Activated CD4-positive, alpha-beta T cell treated with anti-CD3 and anti-CD28 coated beads, Interleukin-10, Interleukin-2, amounts not matched to agents 100 ng/mL and 50 ng/mL, durations not matched to agents 16 hours and 8 hours (primary cell): ENCODE data around the gene DHRS12.

ENCODE experiments used
- DNase-seq: peaks from one replicate; pipeline ENCODE4 v3.0.0-alpha.2; 2020

The DHRS12 gene

DNA sequence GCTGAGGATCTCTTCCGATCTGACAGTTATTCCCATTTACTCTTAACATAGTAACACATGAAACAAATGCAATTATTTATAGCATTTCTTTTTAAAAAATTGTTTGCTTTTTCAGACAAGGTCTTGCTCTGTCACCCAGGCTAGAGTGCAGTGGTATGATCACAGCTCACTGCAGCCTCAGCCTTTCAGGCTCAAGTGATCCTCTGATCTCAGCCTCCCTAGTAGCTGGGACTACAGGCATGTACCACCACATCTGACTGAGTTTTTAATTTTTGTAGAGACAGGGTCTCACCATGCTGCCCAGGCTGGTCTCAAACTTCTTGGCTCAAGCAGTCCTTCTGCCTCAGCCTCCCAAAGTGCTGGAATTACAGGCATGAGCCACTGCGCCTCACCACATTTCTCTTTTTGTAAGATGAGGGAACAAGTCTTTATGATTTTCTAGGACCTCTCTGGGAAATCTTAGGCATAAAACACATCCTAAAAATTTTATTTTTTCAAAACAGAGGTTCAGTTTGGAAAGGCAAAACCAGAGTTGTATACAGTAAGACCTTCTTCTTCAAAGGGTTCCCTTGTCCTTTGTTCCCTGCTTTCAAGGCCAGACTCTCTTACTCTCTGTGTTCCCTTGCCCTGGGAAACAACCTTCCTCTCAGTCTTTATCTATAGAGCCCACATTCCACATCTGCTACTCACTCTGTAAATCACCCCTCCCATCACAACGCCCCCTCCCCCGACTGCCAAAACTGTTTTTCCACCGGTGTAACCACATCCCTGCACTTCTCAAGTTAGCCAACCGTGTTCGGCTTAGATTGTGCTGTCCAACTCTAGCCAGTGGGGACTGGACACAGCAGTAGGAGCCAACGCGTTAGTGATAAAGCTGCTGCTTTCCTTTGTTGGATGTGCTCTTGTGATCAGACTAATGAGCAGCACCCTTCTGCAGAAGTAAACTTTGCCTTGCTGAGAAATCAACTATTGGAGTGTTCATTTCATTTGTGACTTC is 56.2 kb downstream of the DHRS12 start:
- no peak for DNase-seq

DNA sequence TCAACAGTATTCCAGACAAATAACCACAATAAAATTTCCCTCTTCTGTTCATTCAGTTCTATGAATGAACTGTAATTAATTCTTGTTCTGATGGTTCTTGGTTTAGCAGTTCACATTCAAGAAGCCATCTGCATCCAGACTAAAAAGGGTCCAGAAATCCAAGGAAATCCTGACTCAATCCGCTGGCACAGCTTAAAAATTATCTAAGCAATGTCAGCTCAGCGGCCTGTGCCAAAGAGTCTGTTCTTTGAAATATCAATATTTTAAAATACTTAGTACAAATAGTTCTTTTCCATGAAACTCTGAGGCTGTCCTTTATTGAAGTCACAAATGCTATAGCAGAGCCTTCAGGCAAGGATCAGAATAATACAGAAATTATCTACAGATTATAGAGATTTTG is 57.2 kb downstream of the DHRS12 start:
- DNase-seq: no peak

DNA sequence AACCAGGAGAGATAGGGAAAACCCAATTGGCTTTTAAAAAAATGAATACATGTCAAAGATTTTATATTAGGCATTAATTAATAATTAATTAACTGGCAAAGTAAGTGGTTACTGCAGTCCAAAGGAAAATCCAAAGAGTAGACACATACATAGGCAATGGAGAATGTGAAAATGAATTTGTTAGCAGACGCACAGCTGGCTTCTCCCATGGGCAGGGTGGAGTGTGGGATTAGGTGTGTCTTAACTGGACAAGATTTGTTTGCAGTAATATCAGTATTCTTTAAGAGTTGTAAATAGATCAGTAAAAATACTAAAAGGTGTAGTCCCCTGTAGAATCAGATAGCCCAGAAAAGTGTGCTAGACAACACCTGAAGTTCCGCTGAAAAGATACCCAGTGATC is 58.7 kb downstream of the DHRS12 start:
- DNase-seq: no peak

DNA sequence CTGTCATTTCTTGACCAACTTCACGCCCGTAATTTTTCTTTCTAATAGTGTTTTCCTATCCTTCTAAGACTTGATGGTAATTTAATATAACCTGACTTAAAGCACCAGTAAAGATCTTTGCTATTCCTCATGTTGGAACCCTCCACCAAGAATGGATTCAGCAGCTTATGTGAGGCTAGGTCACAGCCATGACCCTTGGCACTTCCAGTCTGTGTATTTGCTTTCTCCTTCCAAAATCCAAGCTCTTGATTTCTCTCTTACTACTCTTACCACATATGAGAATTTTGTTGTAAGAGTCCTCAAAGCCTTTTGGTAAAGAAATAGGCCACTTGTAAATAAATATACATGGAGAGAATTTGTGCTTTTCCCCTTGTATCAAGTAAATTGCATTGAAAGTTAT is 61.4 kb downstream of the DHRS12 start:
- no peak for DNase-seq

DNA sequence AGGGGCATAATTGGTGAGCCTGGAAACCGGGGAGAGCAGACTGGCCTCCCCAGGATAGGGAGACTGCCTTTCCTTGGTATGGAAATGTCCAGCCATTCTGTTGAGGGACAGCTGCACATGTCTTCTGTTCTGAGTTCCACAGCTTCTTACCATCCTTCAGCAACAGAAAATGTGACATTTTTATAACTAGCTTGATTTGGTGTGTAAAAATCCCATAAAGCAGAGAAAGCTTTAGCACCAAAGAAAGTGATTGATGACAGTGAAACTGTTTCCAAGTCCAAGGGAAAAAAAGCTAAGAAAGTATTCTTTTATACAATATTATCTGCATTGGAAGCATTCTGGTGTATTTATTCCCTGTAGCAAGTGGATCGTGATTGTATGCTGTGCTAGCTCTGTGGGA is 61.9 kb downstream of the DHRS12 start:
- DNase-seq: no peak

DNA sequence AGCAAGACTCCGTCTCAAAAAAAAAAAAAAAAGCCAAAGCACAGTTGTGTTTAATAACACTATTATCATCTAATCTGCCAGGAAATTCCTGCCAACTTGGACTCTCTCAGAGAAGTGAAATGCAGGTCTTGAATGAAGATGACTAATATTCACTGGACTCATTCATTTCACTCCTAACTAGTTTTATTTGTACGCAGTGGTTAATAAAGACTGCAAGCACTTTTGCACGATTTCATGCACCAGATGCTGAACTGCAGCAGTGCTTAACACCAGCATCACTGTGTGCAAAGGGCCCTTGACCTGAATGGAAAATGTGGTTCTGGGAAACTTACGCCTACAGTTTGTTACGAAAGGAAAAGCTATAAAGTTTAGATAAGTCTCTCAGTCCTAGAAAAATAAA is 63.3 kb downstream of the DHRS12 start:
- peak; percentile 27 for DNase-seq

DNA sequence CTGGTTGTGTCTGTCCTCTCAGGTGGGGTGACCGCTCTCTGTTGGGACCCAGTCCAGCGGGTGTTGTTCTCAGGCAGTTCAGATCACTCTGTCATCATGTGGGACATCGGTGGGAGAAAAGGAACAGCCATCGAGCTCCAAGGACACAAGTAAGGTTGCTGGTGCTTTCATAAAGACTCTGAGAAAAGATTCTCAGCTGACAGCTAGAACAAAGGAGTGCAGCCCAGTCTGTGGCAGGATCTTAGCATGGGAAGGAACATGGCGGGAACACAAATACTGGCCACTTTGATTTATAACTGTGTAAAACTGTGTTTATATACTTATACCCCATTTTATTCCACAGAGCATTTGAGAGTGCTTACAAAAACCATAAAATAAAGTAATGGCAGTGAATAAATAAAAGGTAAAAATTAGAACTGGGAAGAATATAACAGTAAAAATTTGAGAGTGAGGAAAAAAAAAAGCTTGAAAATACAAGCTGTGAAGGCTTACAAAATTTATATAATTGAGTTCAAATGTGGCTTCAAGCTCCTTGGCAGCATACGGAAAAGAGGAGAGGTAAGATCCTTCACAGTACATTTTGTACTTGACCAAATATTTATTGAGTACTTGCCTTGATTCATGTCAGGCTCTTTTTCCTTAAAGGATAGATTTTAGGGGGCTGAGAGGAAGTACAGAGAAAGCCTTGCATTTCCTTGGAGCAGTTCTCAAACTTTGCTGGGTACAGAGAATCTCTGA is 64.8 kb downstream of the DHRS12 start:
- DNase-seq: no peak

DNA sequence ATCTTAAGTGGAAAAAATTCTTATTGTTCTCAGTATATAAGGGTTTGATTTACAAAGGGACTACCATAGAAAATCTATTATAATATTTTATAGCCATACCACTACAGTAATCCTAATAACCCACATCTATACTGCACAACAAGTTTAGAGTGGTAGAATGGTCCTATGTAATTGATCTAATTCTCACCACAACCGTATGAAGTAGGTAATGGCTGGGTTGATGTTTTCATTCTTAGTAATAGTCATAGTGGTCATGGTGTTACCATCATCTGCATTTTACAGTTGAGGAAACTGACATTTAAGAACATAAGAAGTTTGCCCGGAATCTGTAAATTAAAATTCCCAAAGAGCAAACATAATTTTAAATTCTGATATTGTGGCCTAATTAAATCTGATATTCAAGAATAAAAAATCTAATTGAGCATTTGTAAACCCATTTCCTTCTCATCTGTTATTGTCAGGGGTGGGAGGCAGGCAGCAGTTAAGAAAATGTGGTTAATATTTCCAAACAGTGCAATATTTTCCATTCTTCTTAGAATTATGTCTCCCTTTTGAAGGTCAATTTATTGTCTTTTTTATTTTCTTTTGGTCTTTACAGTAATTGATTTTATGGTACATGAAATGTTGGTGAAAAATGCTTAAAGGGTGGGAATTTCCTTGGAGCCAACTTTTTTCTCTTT is 65.6 kb downstream of the DHRS12 start:
- peak; percentile 56 for DNase-seq

DNA sequence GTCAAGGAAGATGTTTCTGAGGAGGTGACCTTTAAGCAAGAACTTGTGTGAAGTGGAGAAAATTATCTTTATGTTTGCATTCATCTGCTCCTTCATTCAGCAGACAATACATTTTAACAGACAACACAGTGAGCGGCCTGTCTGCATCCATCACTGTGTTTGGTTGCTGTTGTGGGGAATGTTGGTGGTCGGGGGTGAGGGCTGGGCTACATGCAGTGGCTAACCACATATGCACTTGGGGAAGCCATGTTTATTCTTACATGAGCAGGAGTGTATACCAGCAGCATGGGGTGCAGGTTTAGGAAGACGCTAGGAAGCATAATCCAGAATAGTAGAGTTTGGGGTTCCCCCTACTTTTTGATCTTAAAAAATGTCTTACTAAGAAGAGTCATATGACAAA is 66.4 kb downstream of the DHRS12 start:
- peak; percentile 32 for DNase-seq

DNA sequence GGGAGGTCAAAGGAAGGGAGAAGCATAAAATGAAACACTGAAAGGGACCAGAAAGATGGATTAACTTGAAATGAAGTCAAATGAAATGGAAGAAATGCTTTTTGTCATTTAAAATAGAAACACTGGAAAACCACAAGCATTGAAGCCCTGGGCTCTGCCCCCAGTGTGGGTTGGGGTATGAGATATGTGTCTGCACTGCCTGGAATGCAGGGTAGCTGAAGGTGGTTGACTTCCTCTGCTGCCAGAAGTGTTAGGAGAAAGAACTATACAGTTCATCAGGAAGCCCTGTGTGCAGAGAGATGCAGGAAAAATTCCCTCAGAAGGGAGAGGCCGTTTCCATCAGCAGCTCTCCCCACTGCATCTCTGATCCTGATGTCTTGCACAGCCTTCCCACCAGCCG is 69.2 kb downstream of the DHRS12 start:
- no peak for DNase-seq

DNA sequence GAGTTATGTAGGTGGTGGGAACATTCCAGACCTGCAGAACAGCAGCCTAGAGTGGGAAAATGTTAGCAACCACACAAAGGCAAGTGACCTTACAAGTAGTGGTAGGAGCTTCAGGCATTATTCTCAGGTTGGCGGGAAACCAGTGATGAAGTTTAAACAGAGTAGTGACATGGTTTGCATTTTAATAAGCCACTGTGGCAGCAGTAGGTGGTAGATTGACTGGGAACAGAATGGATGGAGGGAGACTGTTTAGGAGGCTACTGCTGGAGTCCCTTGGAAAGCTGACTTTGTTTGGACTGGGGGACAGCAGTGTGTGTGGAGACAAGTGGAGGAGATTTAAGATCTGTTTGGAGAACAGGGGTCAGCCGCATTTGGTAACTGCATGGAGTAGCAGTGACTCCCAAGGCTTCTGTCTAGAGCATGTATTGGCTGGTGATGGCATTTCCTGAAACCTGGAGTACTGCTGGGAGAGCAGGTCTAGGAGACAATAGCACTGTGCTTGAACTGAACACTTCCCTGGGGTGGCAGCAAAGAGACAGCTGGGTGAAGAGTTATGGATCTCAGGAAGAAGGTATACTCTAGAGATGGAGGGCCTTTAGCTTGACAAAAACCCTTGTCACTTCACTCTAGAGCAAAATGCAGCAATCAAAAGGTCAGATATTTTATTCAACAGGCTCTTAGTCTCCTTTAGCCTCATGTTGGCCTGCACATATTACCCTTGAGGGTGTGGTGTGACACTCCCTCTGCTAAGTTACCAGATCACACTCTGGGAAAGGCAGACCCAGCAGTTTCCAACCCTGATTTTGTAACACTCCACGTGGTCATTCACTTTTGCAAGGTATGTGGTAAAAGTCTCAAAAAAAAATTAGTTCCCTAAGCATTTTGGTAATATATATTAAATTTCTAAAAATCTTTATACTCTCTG is 70.3 kb downstream of the DHRS12 start:
- DNase-seq: no peak

DNA sequence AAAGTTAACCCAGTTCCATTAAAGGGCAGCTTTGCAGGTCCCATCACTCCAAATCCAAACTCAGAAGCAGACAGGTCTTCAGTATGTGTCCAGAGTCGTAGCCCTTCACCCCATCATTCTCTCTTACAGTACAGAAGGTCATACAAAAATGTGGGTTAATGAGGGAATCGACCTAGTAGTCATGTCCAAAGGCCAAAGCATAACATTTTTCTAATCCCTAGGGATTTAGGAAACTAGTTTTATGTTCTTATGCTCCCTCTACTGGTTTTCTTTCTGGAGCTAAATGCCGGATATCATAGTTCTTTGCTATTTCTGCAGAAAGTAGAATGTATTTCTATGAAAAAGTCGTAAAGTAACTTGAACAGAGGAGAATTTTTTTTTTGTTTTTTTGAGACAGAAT is 72.2 kb downstream of the DHRS12 start:
- DNase-seq: no peak

DNA sequence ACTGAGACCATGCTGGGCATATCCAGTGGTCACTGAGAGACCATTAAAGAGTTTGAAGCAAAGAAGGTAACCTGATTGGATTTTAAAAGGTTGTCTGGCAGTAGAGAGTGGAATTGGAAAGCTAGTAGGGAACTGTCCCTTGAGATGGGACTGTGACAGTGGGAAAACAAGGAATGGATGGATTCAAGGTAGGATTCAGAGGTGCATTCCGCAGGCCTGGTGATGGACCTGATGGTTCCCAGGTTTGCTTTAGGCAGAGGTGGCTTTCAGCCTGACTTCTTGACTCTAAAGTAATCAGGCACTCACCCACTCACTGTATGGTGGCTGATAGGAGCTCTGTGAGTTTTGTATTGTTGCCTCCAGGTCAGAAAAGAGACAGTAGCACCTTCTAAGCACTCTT is 73.0 kb downstream of the DHRS12 start:
- DNase-seq: no peak

DNA sequence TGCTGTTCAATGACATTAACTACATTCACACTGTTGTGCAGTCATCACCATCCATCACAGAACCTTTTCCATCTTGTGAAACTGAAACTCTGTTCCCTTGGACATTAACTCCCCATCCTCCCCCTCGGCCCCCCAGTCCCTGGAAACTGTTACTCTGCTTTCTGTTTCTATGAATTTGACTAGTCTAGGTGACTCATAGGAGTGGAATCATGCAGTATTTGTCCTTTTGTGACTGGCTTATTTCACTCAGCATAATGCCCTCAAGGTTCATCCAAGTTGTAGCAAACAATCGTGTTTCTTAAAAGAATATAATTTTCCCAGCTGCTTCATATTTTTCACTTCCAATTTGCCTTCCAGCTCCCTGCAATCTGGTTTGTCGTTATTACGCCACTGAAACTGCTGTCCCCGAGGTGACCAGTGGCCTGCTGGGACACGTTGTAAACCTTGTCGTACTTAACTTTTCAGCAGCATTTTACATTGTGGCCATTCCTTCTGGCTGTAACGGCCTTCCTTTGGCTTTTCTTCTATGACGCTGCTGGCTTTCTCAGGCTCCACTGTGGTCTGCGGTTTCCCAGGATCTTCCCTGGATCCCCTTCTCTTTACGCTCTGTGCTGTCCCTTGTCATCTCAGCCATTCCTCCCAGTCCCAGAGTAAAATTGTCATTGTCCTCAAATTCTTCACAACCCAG is 74.0 kb downstream of the DHRS12 start:
- peak; percentile 75 for DNase-seq

DNA sequence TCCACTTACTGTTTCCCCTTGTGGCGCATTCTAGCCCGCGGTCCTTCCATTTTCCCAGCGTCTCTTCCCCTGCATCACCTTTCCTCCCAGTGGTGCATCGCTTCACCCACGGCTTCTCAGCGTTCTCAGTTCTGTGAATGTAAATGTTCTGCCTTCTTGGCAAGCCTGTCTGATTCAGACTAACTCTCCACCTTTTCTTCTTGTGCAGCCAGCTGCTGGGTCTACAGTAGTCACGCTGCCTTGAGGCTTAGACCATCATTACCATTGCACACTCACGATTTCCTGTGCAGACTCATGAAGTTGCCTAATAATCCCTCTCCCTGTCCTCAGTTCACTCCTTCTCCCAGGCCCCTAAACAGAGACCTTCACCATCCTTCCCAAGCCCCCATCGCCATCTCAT is 75.0 kb downstream of the DHRS12 start:
- peak; percentile 53 for DNase-seq

DNA sequence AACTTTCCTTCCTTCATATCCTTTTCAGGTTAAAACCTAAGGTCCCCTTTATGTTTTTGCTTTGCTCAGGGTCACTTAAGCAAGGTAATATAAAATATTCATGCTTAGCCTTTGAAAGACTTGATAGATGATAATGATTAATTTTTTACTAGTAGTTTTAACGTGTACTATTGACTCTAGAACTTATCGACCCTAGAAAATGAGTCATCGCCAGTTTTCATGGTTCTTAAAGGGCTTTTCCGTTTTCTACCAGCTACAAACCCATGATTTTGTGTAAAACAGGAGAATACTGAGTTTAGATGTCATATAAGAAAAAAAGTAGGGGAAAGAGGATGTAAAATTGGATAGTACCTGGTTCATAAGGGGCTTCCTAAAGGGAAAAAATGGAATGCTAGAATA is 75.7 kb downstream of the DHRS12 start:
- peak; percentile 53 for DNase-seq

DNA sequence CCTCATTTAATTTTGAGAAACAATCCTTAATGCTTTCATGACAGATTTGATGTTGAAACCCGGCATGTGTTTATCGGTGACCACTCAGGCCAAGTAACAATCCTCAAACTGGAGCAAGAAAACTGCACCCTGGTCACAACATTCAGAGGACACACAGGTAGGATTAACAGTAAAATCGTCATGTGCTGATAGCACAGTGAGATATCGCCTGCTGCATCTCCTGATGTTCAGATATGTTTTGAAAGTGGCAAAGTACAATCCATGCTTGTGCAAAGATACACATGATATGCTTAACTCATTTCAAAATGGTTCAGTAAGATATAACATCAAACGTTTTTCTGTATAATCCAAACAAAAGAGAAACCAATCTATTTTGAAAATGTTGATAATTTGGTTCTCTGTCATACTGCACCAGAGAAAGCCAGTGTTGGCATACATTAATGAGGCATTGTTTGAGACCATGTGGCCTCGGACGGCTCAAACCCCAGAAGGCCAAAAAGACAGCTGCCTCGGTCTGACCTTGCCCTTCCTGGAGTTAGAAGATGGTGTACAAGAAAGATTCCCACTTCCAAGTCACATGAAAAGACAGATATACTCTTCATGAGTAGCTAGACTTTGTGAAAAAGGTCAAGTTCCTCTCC is 76.2 kb downstream of the DHRS12 start:
- DNase-seq: no peak

DNA sequence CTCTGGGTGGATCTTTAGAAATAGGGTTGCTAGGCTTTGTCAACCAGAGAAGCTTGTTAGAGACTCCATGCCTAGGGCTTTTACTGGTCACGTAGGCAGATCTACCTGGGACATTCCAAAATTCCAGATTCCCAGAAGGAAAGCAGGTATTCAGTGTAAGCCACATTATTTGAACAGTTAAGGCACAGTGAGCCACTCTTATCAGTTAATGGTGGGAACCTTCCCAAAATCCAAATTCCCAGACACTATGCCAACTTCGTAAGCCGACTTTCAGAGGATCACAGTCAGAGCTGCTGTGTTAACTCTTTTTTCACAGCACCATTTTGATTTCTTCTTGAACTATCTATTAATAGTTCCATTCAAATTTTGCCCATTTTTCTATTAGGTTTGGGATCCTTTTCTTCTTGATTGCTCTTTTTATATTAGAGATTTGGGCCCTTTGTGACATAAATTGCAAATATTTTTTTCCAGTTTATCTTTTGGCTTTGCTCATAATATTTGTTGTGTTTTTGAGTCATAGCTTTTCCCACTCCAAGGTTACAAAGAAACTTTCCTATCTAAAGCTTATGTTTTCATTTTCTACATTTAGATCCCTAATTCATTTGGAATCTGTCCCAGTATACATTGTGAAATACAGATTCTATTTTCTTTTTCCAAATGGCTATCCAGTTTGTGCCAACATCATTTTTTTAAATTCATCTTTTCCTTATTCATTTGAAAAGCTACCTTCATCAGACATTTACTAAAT is 77.3 kb downstream of the DHRS12 start:
- DNase-seq: no peak

DNA sequence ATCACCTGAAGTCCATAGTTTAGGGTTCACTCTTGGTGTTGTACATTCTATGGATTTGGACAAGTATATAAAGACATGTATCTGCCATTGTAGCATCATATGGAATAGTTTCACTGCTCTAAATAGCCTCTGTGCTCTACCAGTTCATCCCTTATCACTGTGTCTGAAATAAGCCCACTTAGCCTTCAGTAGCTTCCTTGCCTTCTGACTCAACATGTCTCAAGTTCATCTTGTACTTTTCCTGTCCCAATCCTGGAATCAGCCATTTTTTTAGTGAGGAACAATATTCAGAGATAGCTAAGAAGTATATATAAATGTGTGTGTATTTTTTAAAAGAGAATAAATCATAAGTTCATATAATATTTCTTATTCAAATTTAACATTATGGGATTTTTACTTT is 79.2 kb downstream of the DHRS12 start:
- DNase-seq: no peak

DNA sequence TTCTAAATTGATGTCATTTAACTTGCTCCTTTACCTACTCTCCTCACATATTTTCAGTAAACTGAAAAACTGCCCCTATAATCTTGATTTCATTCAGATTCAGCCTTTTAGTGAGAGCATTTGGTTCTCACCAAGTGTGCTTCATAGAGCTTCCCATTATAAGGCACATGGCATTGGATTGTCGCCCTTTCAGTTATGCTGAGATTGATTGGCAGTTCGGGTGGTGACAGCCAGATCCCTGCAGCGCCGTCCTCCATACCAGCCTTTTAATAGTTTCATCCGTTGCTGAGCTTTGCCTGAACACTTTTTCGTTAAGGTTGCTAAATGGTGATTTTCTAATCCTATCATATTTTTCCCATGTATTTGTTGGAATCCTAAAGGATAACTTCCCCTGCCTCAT is 80.4 kb downstream of the DHRS12 start:
- DNase-seq: no peak

DNA sequence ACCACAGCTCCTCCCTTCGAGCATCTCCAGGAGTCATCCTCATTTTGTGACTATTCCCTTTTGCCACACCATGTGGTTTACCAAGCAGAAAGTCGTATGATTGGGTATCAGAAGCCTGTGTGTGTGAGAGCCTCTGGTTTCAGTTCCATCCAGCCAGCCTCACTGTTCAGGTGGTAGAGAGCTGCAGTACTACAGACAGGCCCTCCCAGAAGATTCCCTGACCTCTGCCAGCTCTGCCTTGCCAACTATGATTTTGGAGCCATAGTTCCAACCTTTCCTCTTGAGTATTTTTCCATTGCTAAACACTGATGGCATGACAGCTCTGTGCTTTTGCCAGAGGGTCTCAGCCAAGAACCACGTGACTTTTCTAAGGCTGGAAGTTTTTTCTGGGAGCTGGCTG is 82.5 kb downstream of the DHRS12 start:
- DNase-seq: no peak
